ENCODE data around the gene SPIRE2. TPM values are rescaled to one million over a fixed set of nuclear protein-coding genes. Genes with fewer than 3 reads are reported as not detected.

Gene SPIRE2
- total and polyA plus RNA-seq, 2 donors (not counting 1 experiment from before 2014, with no cell fraction given): 0.59 to 3.8 TPM

GRCh38 chr16:89859615-89860007 is 31.3 kb downstream of the SPIRE2 start:
- TF ChIP-seq CTCF (conservative IDR thresholded peaks at IDR 0.05 in 1 of 2, IDR thresholded peaks at IDR 0.05 in 1 of 2; ENCODE audit: low read depth in 1 of 2, low read length in 2 of 2) (no peak), EZH2 (IDR thresholded peaks at IDR 0.05; ENCODE audit: low read length, missing control alignments) (no peak)
- Histone ChIP-seq H3K27me3 (ENCODE audit: control insufficient read depth, insufficient read depth, low read length) (no peaks in the 10 kb centered on the region), H3K79me2 (ENCODE audit: control insufficient read depth, insufficient read depth, low read length) (no peaks in the 10 kb centered on the region), H3K9ac (ENCODE audit: insufficient read depth, low read length) (no peak overlapping the region), H3K27ac (ENCODE audit: insufficient read depth, low read length) (no peak overlapping the region), H3K9me3 (ENCODE audit: control insufficient read depth, insufficient read depth, low read depth, low read length) (no peaks in the 10 kb centered on the region), H3K4me3 (replicated peaks in 1 of 4; ENCODE audit: control extremely low read depth in 1 of 4, insufficient read depth in 1 of 4, low read depth in 3 of 4, low read length in 4 of 4) (no peak overlapping the region), H2AFZ (ENCODE audit: low read length) (no peak overlapping the region), H4K20me1 (ENCODE audit: control insufficient read depth, extremely low read depth, insufficient read depth, low read length) (no peaks in the 10 kb centered on the region), H3K36me3 (ENCODE audit: control insufficient read depth, insufficient read depth, low read length) (no peaks in the 10 kb centered on the region), H3K4me2 (ENCODE audit: extremely low read depth, insufficient read depth, low read length) (no peak overlapping the region), H3K4me1 (ENCODE audit: control insufficient read depth, extremely low read depth, insufficient read depth, low read length) (no peaks in the 10 kb centered on the region)
- DNase-seq (ENCODE audit: low read depth in 2 of 2): no peak

GRCh38 chr16:89860747-89861304 is 32.6 kb downstream of the SPIRE2 start:
- no peaks in the 10 kb centered on the region for H3K79me2 ChIP-seq (ENCODE audit: control insufficient read depth, insufficient read depth, low read length)
- no peaks in the 10 kb centered on the region for H3K9me3 ChIP-seq (ENCODE audit: control insufficient read depth, insufficient read depth, low read depth, low read length)
- no peak overlapping the region for H3K27ac ChIP-seq (ENCODE audit: insufficient read depth, low read length)
- H3K4me1 ChIP-seq (ENCODE audit: control insufficient read depth, extremely low read depth, insufficient read depth, low read length): no peaks in the 10 kb centered on the region
- no peak overlapping the region for H3K4me2 ChIP-seq (ENCODE audit: extremely low read depth, insufficient read depth, low read length)
- H3K36me3 ChIP-seq (ENCODE audit: control insufficient read depth, insufficient read depth, low read length): no peaks in the 10 kb centered on the region
- H2AFZ ChIP-seq (ENCODE audit: low read length): no peak overlapping the region
- no peak overlapping the region for H3K4me3 ChIP-seq (replicated peaks in 1 of 4; ENCODE audit: control extremely low read depth in 1 of 4, insufficient read depth in 1 of 4, low read depth in 3 of 4, low read length in 4 of 4)
- no peak overlapping the region for H3K9ac ChIP-seq (ENCODE audit: insufficient read depth, low read length)
- no peaks in the 10 kb centered on the region for H4K20me1 ChIP-seq (ENCODE audit: control insufficient read depth, extremely low read depth, insufficient read depth, low read length)
- TF ChIP-seq EZH2 (IDR thresholded peaks at IDR 0.05; ENCODE audit: low read length, missing control alignments): no peak
- TF ChIP-seq CTCF (conservative IDR thresholded peaks at IDR 0.05 in 1 of 2, IDR thresholded peaks at IDR 0.05 in 1 of 2; ENCODE audit: low read depth in 1 of 2, low read length in 2 of 2): peak; percentile 93
- peak; percentile 10 to 27 for DNase-seq (ENCODE audit: low read depth in 2 of 2)
- no peaks in the 10 kb centered on the region for H3K27me3 ChIP-seq (ENCODE audit: control insufficient read depth, insufficient read depth, low read length)

- DNase-seq (ENCODE audit: low read depth in 2 of 2): no peak
- no peaks in the 10 kb centered on the region for H3K4me1 ChIP-seq (ENCODE audit: control insufficient read depth, extremely low read depth, insufficient read depth, low read length)
- H3K27ac ChIP-seq (ENCODE audit: insufficient read depth, low read length): no peak overlapping the region
- H3K4me2 ChIP-seq (ENCODE audit: extremely low read depth, insufficient read depth, low read length): no peak overlapping the region
- TF ChIP-seq EZH2 (IDR thresholded peaks at IDR 0.05; ENCODE audit: low read length, missing control alignments) (no peak), CTCF (conservative IDR thresholded peaks at IDR 0.05 in 1 of 2, IDR thresholded peaks at IDR 0.05 in 1 of 2; ENCODE audit: low read depth in 1 of 2, low read length in 2 of 2) (no peak)
- H3K4me3 ChIP-seq (replicated peaks in 1 of 4; ENCODE audit: control extremely low read depth in 1 of 4, insufficient read depth in 1 of 4, low read depth in 3 of 4, low read length in 4 of 4): no peak overlapping the region
- no peaks in the 10 kb centered on the region for H3K36me3 ChIP-seq (ENCODE audit: control insufficient read depth, insufficient read depth, low read length)
- no peaks in the 10 kb centered on the region for H3K79me2 ChIP-seq (ENCODE audit: control insufficient read depth, insufficient read depth, low read length)
- H3K27me3 ChIP-seq (ENCODE audit: control insufficient read depth, insufficient read depth, low read length): no peaks in the 10 kb centered on the region
- no peaks in the 10 kb centered on the region for H4K20me1 ChIP-seq (ENCODE audit: control insufficient read depth, extremely low read depth, insufficient read depth, low read length)
- no peak overlapping the region for H2AFZ ChIP-seq (ENCODE audit: low read length)
- H3K9ac ChIP-seq (ENCODE audit: insufficient read depth, low read length): no peak overlapping the region
- no peaks in the 10 kb centered on the region for H3K9me3 ChIP-seq (ENCODE audit: control insufficient read depth, insufficient read depth, low read depth, low read length)
These were observed 33.4 kb downstream of the SPIRE2 start for GRCh38 chr16:89861648-89862047.

Data from fibroblast of lung (primary cell).